Upper lobe of right lung (tissue), 1 donor: ENCODE data around the gene LRRC56. TPM values are rescaled to one million over a fixed set of nuclear protein-coding genes. Genes with fewer than 3 reads are reported as not detected.
A peak's percentile ranks its signal among the peaks of the same experiment; 100 is the strongest.

Source experiments
- ATAC-seq: fragments of 200-7000 bp; cut with Tn5 transposase; one replicate; pipeline ENCODE4 v1.9.1; 2020; ENCODE audit warnings: mild to moderate bottlenecking, moderate library complexity
- DNase-seq: peaks from one replicate; pipeline ENCODE4 v3.0.0-alpha.2; 2020
- H3K27ac ChIP-seq: fragments of 200-600 bp; one replicate; pipeline ENCODE4 v1.8.0; 2022
- H3K27me3 ChIP-seq: fragments of 200-600 bp; one replicate; pipeline ENCODE4 v1.8.0; 2022; ENCODE audit warnings: mild to moderate bottlenecking
- H3K36me3 ChIP-seq: fragments of 200-600 bp; one replicate; pipeline ENCODE4 v1.8.0; 2022
- H3K4me1 ChIP-seq: fragments of 200-600 bp; one replicate; pipeline ENCODE4 v1.8.0; 2022
- H3K4me3 ChIP-seq: fragments of 200-600 bp; one replicate; pipeline ENCODE4 v1.8.0; 2022; ENCODE audit warnings: mild to moderate bottlenecking
- H3K9me3 ChIP-seq: fragments of 200-600 bp; one replicate; pipeline ENCODE4 v1.8.0; 2022
- intact Hi-C: fragments of 100-400 bp; cut with DNase I; formaldehyde crosslinking; loops from one replicate; pipeline ENCODE4 v1.11.0; 2022
- total RNA-seq: library from RNA; stranded (reverse); fragmentation: NEBNext Ultra II Directional; extraction: Animal tissue kit (Norgen Biotek cat#: 25700); gene quantifications from one replicate; pipeline ENCODE4 v1.2.1, GENCODE V29; 2021
- TF ChIP-seq, protein P1 (sequence below): fragments of 200-600 bp; IDR thresholded peaks from one replicate; pipeline ENCODE4 v1.8.0; 2022; ENCODE audit warnings: antibody characterized with exemption
- donor health status: DM: no; HTN: yes; CAD: no; lungs with severe emphysema.

Gene LRRC56
- total RNA-seq, 1 donor from 2014 or later = 3.2 TPM

DNA sequence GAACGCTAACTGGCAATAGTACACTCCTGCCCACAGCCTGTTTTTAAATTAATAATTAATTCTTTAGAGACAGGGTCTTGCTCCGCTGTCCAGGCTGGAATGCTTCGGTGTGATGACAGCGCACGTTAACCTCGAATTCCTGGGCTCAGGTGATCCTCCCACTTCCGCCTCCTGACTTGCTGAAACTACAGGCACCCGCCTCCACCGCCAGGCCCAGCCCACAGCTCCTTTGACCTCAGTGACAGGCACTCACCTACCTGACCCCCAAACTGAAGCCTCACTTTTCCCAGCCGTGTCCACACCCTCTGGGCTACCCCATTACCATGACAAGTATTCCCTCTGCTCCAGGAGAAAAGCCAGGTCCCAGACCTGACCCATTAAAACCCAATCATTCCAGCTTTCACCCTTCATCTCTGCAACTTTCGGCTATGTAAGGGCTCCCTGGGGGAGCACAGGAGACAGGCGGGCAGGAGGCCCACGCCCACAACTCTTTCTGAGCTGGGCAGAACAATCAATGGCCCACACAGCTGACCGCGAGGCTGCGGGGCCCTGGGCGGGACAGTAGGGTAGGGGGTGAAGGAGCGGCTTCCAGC lies 22.5 kb downstream of the LRRC56 start:
- Histone ChIP-seq H3K4me3 (peak overlapping the region; percentile 66), H3K4me1 (peaks cover 19% of the 10 kb centered on the region)
- intact Hi-C loops = loop anchor here (10.0 kb wide), 1 partner anchor 165 kb away; no protein-coding TSS in a partner anchor

DNA sequence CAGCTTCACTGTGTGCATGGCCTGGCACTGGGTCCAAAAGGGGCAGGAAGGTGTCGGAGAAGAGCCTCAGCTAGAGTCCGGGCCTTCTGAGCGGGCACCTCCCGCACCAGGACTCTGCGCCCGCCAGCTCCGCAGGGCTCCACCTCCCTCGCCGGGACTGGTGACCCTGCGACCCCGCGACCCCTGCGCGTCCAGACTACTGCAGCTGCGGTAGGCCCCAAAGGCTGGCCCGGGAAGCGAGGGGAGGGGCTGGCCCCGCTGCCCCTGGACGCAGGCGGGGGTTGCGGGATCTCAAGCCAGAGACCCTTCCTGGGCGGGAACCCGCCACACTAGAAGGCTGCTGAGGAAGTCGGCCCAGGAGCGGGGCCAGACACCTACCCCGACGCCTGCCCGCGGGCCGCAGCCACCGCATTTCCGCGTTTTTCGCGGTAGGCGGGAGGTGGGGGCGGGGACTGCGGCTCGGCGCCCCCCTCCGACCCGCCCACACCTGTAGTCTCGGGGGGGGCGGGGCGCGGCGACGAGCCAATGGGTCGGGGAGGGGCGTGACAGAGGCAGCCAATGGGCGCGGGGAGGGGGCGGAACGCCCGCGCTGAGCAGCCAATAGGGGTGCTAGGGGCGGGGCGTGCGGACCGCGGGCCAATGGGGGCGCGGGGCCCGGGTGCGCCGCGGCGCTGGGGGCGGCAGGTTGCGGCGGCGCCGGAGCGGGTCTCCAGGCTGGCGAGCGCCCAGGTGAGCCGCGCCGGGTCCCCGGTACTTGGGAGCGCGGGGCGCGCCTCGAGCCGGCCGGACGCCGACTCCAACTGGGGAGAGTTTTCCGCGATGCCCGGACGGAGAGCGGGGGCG lies 23.2 kb downstream of the LRRC56 start, which contains the start of the genes LMNTD2 and RASSF7:
Gene LMNTD2 (minus strand): TSS at position 434 of the 843 bp plus-strand sequence. CDS start 22 bp downstream, at position 412.
Gene RASSF7 (plus strand): TSS at position 666 of the 843 bp plus-strand sequence. CDS start 799 bp downstream, outside the sequence.
- DNase-seq (peak; percentile 96), ATAC-seq (peak; percentile 88)
- H3K9me3 ChIP-seq = no peaks in the 10 kb centered on the region
- peaks cover 13% of the 10 kb centered on the region for H3K4me1 ChIP-seq
- peak within 1 kb of the TSS; percentile 89 for H3K27ac ChIP-seq
- TF ChIP-seq, protein P1, sequence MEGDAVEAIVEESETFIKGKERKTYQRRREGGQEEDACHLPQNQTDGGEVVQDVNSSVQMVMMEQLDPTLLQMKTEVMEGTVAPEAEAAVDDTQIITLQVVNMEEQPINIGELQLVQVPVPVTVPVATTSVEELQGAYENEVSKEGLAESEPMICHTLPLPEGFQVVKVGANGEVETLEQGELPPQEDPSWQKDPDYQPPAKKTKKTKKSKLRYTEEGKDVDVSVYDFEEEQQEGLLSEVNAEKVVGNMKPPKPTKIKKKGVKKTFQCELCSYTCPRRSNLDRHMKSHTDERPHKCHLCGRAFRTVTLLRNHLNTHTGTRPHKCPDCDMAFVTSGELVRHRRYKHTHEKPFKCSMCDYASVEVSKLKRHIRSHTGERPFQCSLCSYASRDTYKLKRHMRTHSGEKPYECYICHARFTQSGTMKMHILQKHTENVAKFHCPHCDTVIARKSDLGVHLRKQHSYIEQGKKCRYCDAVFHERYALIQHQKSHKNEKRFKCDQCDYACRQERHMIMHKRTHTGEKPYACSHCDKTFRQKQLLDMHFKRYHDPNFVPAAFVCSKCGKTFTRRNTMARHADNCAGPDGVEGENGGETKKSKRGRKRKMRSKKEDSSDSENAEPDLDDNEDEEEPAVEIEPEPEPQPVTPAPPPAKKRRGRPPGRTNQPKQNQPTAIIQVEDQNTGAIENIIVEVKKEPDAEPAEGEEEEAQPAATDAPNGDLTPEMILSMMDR = no peak
- no peaks in the 10 kb centered on the region for H3K36me3 ChIP-seq
- peaks cover 15% of the 10 kb centered on the region for H3K27me3 ChIP-seq
- intact Hi-C loops = no loop called here
- peak within 1 kb of the TSS; percentile 66 for H3K4me3 ChIP-seq

More for the DNA sequence above, 22.5 kb downstream of the LRRC56 start:
- peak overlapping the region; percentile 89 for H3K27ac ChIP-seq
- TF ChIP-seq, protein P1 = no peak
- ATAC-seq (no peak), DNase-seq (no peak)
- no peaks in the 10 kb centered on the region for H3K36me3 ChIP-seq
- H3K27me3 ChIP-seq = peaks cover 19% of the 10 kb centered on the region
- H3K9me3 ChIP-seq = no peaks in the 10 kb centered on the region

DNA sequence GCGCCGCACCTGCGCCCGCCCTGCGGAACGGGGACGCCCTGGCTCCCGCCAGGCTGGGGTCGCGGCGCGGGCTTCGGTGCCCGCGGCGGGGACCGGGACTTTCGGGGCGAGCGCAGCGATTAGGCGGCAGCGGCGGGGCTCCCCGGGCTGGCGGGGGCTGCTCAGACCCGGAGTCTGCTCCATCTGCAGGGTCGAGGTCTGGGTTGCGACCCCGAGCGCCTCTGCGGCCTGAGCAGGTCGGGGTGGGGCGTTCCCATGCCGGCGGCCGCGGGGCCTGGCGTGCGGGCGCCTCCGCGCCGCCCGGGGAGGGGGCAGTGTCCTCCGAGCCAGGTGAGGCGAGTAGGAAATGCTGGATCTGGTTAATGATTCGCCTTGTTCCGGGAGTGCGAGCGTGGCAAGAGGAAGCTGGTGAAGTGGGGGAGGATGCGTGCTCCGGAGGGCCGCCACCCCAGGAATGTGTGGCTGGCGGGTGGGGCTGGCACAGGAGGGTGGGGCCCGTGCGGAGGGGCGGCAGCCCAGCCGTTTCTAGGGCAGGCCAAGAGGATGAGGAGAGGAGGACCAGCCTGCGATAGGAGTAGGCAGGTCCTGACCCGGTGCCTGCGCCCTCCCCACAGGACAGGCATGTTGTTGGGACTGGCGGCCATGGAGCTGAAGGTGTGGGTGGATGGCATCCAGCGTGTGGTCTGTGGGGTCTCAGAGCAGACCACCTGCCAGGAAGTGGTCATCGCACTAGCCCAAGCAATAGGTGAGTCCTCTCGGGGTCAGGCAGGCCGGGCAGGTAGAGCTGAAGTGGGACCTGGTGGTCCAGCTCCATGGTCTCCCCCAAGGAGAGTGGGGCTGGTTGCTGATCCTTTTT lies 24.0 kb downstream of the LRRC56 start:
- Histone ChIP-seq H3K4me1 (peaks cover 10% of the 10 kb centered on the region), H3K4me3 (peak overlapping the region; percentile 66), H3K9me3 (no peaks in the 10 kb centered on the region), H3K27me3 (peaks cover 8% of the 10 kb centered on the region), H3K36me3 (no peaks in the 10 kb centered on the region), H3K27ac (peak overlapping the region; percentile 85)
- TF ChIP-seq, protein P1 = no peak
- intact Hi-C loops = no loop called here
- DNase-seq (peak; percentile 93), ATAC-seq (peak; percentile 73)

DNA sequence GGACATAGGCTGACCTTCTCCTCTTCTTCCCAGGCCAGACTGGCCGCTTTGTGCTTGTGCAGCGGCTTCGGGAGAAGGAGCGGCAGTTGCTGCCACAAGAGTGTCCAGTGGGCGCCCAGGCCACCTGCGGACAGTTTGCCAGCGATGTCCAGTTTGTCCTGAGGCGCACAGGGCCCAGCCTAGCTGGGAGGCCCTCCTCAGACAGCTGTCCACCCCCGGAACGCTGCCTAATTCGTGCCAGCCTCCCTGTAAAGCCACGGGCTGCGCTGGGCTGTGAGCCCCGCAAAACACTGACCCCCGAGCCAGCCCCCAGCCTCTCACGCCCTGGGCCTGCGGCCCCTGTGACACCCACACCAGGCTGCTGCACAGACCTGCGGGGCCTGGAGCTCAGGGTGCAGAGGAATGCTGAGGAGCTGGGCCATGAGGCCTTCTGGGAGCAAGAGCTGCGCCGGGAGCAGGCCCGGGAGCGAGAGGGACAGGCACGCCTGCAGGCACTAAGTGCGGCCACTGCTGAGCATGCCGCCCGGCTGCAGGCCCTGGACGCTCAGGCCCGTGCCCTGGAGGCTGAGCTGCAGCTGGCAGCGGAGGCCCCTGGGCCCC lies 24.8 kb downstream of the LRRC56 start:
- no peaks in the 10 kb centered on the region for H3K36me3 ChIP-seq
- ATAC-seq (no peak), DNase-seq (peak; percentile 67)
- H3K4me1 ChIP-seq = peaks cover 10% of the 10 kb centered on the region
- H3K4me3 ChIP-seq = peak overlapping the region; percentile 66
- H3K9me3 ChIP-seq = no peaks in the 10 kb centered on the region
- intact Hi-C loops = no loop called here
- H3K27me3 ChIP-seq = peaks cover 3% of the 10 kb centered on the region
- TF ChIP-seq, protein P1 = no peak
- H3K27ac ChIP-seq = peak overlapping the region; percentile 18
